Pancreas (tissue), 10 donors: ENCODE data around the gene HIVEP3. TPM values are rescaled to one million over a fixed set of nuclear protein-coding genes. Genes with fewer than 3 reads are reported as not detected.

ENCODE experiments used
- ATAC-seq, 4 donors: fragments of 200-7000 bp; cut with Tn5 transposase; one replicate each; pipeline versions ENCODE4 v1.8.0 to v1.9.1; 2020; ENCODE audit warnings: mild to moderate bottlenecking in 4 of 4, moderate library complexity in 4 of 4
- DNase-seq, 6 donors: peaks; one replicate each; pipeline ENCODE4 v3.0.0-alpha.2; 2020
- FAIRE-seq: peaks from 2 replicates; lab custom pipeline; 2012; peaks lifted over from hg19 to GRCh38; lab: Jason Lieb, UNC
- H3K27ac ChIP-seq, 4 donors: fragments of 200-600 bp; sonication (generic); 1 replicate in 3 of 4; 2 replicates in 1 of 4; pipeline versions ENCODE4 v1.5.0 to v1.8.0; 2020
- H3K27me3 ChIP-seq, 4 donors: fragments of 200-600 bp; one replicate each; pipeline ENCODE4 v1.8.0; 2021
- H3K36me3 ChIP-seq, 3 donors: fragments of 200-600 bp; sonication (generic) in 1 of 3; one replicate each; pipeline versions ENCODE4 v1.5.0 to v1.8.0; 2020 to 2021
- H3K4me1 ChIP-seq, 3 donors: fragments of 200-600 bp; one replicate each; pipeline ENCODE4 v1.8.0; 2021
- H3K4me3 ChIP-seq, 4 donors: fragments of 200-600 bp; sonication (generic) in 2 of 4; one replicate each; pipeline versions ENCODE4 v1.5.0 to v1.8.0; 2020 to 2021
- H3K9me3 ChIP-seq, 4 donors: fragments of 200-600 bp; one replicate each; pipeline ENCODE4 v1.8.0; 2021
- CTCF ChIP-seq, 4 donors: fragments of 200-600 bp; sonication (generic) in 3 of 4; IDR thresholded peaks; one replicate each; pipeline versions ENCODE4 v1.5.0 to v1.8.0; 2021; ENCODE audit warnings: antibody characterized with exemption in 4 of 4
- WGBS, 2 donors: extraction: QIAGEN DNeasy Blood & Tissue Kit; methylation state at CpG; one replicate each; pipeline ENCODE4 v1.1.7; 2013; 5-methylcytosine and 5-hydroxymethylcytosine counted together
- intact Hi-C, 3 donors: fragments of 100-400 bp; cut with DNase I; formaldehyde crosslinking; loops; one replicate each; pipeline versions ENCODE4 v1.11.1 to v1.14.2; 2022
- polyA plus RNA-seq, 2 donors: library from polyadenylated mRNA; stranded (reverse); fragments of 200-250 nt; gene quantifications; one replicate each; pipeline ENCODE4 v1.2.3, GENCODE V29; 2013
- total RNA-seq, 6 donors: library from RNA; stranded (reverse); fragmentation: NEBNext Ultra II Directional in 4 of 6; extraction: Animal tissue kit (Norgen Biotek cat#: 25700) in 4 of 6; gene quantifications; one replicate each; pipeline versions ENCODE4 v1.2.1 to v1.2.4, GENCODE V29; 2021 to 2023
- donor health status: healthy with polysubstance abuse.
- donor health status: DM: no; HTN: no; CAD: no; lungs with moderate emphysema.
- donor health status: DM: no; HTN: no; CAD: no.
- donor health status: control.
- donor health status: control.
- donor health status: Bipolar disorder and iron deficiency.
- donor health status: DM: yes; HTN: yes; CAD: no.
- donor health status: DM: no; HTN: no; CAD: no.
- donor health status: DM: no; HTN: no; CAD: no.
- donor health status: DM: yes; HTN: yes; CAD: no.

HIVEP3 gene
- total and polyA plus RNA-seq, 8 donors, result 2.7 to 5.0 (median 3.1) TPM

GRCh38 chr1:41627491-41628280 is 291.0 kb downstream of the HIVEP3 start:
- FAIRE-seq, result no peak
- H3K4me1 ChIP-seq, result no peaks in the 10 kb centered on the region
- no peak for DNase-seq
- intact Hi-C loops, result no loop called here
- TF ChIP-seq CTCF (IDR thresholded peaks at IDR 0.05), result no peak
- no peak for ATAC-seq
- no peaks in the 10 kb centered on the region for H3K9me3 ChIP-seq
- H3K27me3 ChIP-seq, result no peaks in the 10 kb centered on the region
- WGBS, 2 donors, result 79 to 96% methylated on average over 5 of the region's 5 CpGs
- H3K36me3 ChIP-seq, result no peaks in the 10 kb centered on the region
- no peak overlapping the region for H3K27ac ChIP-seq
- no peak overlapping the region for H3K4me3 ChIP-seq

- Histone ChIP-seq H3K4me3 (no peak overlapping the region), H3K9me3 (no peaks in the 10 kb centered on the region), H3K4me1 (no peaks in the 10 kb centered on the region), H3K27ac (peak overlapping the region in 1 of 4 donors; percentile 13), H3K36me3 (no peaks in the 10 kb centered on the region), H3K27me3 (no peaks in the 10 kb centered on the region)
- peak in 3 of 4 donors; percentile 39 to 78 (median 63) for ATAC-seq
- DNase-seq, result no peak
- intact Hi-C loops, result no loop called here
- FAIRE-seq, result no peak
- 67 to 68% methylated on average over 10 of the region's 10 CpGs for WGBS, 2 donors
- TF ChIP-seq CTCF (IDR thresholded peaks at IDR 0.05), result no peak
Measured at GRCh38 chr1:41626616-41627375, 291.9 kb downstream of the HIVEP3 start.

DNA sequence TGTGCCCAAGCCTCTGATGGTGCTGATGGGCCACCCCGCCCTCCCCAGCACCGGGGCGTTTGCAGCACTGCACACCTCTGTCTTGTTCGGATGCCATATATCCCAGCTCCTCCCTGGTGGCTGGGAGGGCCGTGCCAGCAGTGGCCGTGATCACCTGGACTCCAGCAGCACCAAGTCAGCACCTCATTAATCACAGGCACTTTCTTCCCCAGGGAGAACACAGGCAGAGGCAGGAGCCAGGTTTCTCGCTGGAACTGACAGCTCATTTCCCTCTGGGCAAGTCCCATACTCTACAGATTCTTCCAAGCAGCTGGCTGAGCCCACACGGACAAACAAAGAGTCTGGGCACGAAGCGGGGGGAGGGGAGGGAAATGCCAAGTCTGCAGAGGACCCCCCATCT is 292.6 kb downstream of the HIVEP3 start:
- 53 to 54% methylated on average over 10 of the region's 10 CpGs for WGBS, 2 donors
- Histone ChIP-seq H3K4me1 (no peaks in the 10 kb centered on the region), H3K27ac (peak overlapping the region in 1 of 4 donors; percentile 13), H3K4me3 (no peak overlapping the region), H3K36me3 (no peaks in the 10 kb centered on the region), H3K27me3 (no peaks in the 10 kb centered on the region), H3K9me3 (no peaks in the 10 kb centered on the region)
- ATAC-seq (peak; percentile 53 to 89 (median 81)), FAIRE-seq (no peak), DNase-seq (peak in 3 of 6 donors; percentile 19 to 47 (median 34))
- no peak for TF ChIP-seq CTCF (IDR thresholded peaks at IDR 0.05)
- intact Hi-C loops, result no loop called here

GRCh38 chr1:41623736-41624135 is 295.0 kb downstream of the HIVEP3 start:
- peaks cover 0 to under 1% (median 0%) of the 10 kb centered on the region in 3 donors for H3K4me1 ChIP-seq
- ATAC-seq (no peak), DNase-seq (no peak), FAIRE-seq (no peak)
- intact Hi-C loops, result no loop called here
- H3K27me3 ChIP-seq, result no peaks in the 10 kb centered on the region
- H3K27ac ChIP-seq, result no peak overlapping the region
- H3K36me3 ChIP-seq, result no peaks in the 10 kb centered on the region
- H3K4me3 ChIP-seq, result no peak overlapping the region
- 87% methylated on average over 10 of the region's 10 CpGs for WGBS, 2 donors
- H3K9me3 ChIP-seq, result no peaks in the 10 kb centered on the region
- TF ChIP-seq CTCF (IDR thresholded peaks at IDR 0.05), result no peak
